Measurements from ENCODE around the gene KCNT1. TPM values are rescaled to one million over a fixed set of nuclear protein-coding genes. Genes with fewer than 3 reads are reported as not detected.
"Not testable (repeated sequence)": the region's sequence is repeated elsewhere in the genome, so short reads cannot be mapped to it uniquely, and the experiment has no call there.

Gene KCNT1
- polyA plus RNA-seq, 1 experiment = not detected

GRCh38 chr9:135669616-135670285, 32.2 kb upstream of the KCNT1 start:
- DNase-seq (ENCODE audit: low read depth) = no peak
- Histone ChIP-seq H3K27me3 (ENCODE audit: control insufficient read depth, insufficient read depth, low read length) (peaks cover 3% of the 10 kb centered on the region; the same call in 1 of the 2 replicates), H3K4me3 (ENCODE audit: low read depth, low read length) (no peak overlapping the region), H3K36me3 (ENCODE audit: control insufficient read depth, insufficient read depth, low read length) (no peaks in the 10 kb centered on the region)
- POLR2A ChIA-PET = no interaction called here
- CTCF ChIA-PET = interaction anchor here (1.0 kb wide), 1 partner anchor 27 kb away, joined by 4 read pairs; no protein-coding TSS in a partner anchor
- TF ChIP-seq, protein P1, sequence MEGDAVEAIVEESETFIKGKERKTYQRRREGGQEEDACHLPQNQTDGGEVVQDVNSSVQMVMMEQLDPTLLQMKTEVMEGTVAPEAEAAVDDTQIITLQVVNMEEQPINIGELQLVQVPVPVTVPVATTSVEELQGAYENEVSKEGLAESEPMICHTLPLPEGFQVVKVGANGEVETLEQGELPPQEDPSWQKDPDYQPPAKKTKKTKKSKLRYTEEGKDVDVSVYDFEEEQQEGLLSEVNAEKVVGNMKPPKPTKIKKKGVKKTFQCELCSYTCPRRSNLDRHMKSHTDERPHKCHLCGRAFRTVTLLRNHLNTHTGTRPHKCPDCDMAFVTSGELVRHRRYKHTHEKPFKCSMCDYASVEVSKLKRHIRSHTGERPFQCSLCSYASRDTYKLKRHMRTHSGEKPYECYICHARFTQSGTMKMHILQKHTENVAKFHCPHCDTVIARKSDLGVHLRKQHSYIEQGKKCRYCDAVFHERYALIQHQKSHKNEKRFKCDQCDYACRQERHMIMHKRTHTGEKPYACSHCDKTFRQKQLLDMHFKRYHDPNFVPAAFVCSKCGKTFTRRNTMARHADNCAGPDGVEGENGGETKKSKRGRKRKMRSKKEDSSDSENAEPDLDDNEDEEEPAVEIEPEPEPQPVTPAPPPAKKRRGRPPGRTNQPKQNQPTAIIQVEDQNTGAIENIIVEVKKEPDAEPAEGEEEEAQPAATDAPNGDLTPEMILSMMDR (IDR thresholded peaks at IDR 0.05; ENCODE audit: insufficient read depth, low read depth, low read length) = no peak

DNA sequence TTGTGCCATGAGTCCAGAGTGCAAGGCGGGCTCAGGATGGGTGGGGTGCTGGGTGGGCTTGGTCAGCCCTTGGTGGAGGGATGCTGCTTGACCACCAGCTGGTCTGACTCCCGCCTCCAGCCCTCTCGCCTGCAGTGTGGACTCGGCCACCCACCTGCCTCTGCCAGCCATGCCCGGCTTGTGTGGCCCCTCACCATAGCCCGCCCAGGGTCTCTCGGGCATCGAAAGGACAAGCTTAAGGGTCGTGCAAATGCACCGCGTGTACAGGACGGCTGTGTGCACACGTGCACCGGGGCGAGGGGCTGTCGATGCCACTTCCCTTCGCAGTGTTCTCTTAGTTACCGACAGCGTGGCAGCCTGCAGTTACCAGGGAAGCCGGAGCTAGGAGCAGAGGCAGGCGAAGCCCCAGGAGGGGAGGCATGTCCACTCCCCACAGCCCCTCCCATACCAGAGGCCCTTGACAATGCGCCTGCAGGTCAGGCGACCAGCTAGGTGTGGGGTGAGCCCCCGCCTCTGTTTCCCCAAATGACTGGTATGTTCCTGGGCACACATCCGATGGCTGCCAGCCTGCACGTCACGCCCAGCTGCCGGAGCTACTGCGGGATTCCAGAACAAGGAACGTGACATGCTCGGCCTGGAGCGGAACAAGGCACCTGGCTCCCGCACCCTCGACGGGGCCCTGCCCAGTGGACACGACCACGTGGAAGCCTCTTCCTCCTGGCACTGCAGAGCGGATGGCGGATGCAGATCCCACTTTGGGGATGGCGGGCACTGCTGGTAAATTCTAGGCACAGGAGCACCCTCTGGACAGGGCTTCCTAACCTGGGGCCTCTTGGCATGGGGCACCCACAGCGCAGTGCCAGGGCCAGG, 31.0 kb upstream of the KCNT1 start:
- CTCF ChIA-PET = no interaction called here
- Histone ChIP-seq H3K36me3 (ENCODE audit: control insufficient read depth, insufficient read depth, low read length) (no peaks in the 10 kb centered on the region), H3K4me3 (ENCODE audit: low read depth, low read length) (no peak overlapping the region), H3K27me3 (ENCODE audit: control insufficient read depth, insufficient read depth, low read length) (peaks cover 3% of the 10 kb centered on the region; the same call in 1 of the 2 replicates)
- POLR2A ChIA-PET = no interaction called here
- no peak for DNase-seq (ENCODE audit: low read depth)
- TF ChIP-seq, protein P1 (IDR thresholded peaks at IDR 0.05; ENCODE audit: insufficient read depth, low read depth, low read length) = no peak

DNA sequence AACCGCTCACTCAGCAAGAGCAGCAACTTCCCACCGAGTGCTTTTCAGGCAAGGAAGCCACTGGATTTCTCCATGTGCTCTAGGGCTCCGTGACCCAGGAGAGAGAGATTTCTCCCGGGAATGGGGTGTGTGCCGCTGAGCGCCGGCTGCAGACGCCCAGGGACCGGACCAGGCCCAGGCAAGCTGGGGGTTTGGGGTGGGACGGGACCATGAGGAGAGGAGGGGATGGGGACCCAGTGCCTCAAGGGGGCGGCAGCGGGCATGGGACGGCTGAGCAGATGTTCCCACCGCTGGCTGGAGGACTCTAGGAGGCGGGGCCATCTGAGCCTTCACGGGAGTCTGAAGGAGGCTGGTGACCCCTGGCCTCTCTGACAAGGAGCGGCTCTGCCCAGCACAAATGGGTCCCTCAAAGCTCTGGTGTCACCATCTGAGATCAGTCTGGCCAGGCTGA, 30.4 kb upstream of the KCNT1 start:
- Histone ChIP-seq H3K27me3 (ENCODE audit: control insufficient read depth, insufficient read depth, low read length) (peaks cover 3% of the 10 kb centered on the region; the same call in 1 of the 2 replicates), H3K4me3 (ENCODE audit: low read depth, low read length) (no peak overlapping the region), H3K36me3 (ENCODE audit: control insufficient read depth, insufficient read depth, low read length) (no peaks in the 10 kb centered on the region)
- DNase-seq (ENCODE audit: low read depth) = no peak
- TF ChIP-seq, protein P1 (IDR thresholded peaks at IDR 0.05; ENCODE audit: insufficient read depth, low read depth, low read length) = no peak
- CTCF ChIA-PET = interaction anchor here (1.1 kb wide), 1 partner anchor 30 kb away, joined by 3 read pairs; no protein-coding TSS in a partner anchor
- POLR2A ChIA-PET = no interaction called here

GRCh38 chr9:135672786-135673185, 29.2 kb upstream of the KCNT1 start:
- POLR2A ChIA-PET; H3K27me3 ChIP-seq (ENCODE audit: control insufficient read depth, insufficient read depth, low read length); DNase-seq (ENCODE audit: low read depth); H3K36me3 ChIP-seq (ENCODE audit: control insufficient read depth, insufficient read depth, low read length); H3K4me3 ChIP-seq (ENCODE audit: low read depth, low read length): not testable (repeated sequence)
- CTCF ChIA-PET = interaction anchor here (1.1 kb wide), 1 partner anchor 28 kb away, joined by 3 read pairs; no protein-coding TSS in a partner anchor

GRCh38 chr9:135673941-135674340, 28.0 kb upstream of the KCNT1 start:
- Histone ChIP-seq H3K4me3 (ENCODE audit: low read depth, low read length) (no peak overlapping the region), H3K27me3 (ENCODE audit: control insufficient read depth, insufficient read depth, low read length) (peaks cover 3% of the 10 kb centered on the region; the same call in 1 of the 2 replicates), H3K36me3 (ENCODE audit: control insufficient read depth, insufficient read depth, low read length) (no peaks in the 10 kb centered on the region)
- TF ChIP-seq, protein P1 (IDR thresholded peaks at IDR 0.05; ENCODE audit: insufficient read depth, low read depth, low read length) = no peak
- ChIA-PET CTCF (no interaction called here), POLR2A (no interaction called here)
- DNase-seq (ENCODE audit: low read depth) = no peak

Measured in BJ (cell line).